Measurements from ENCODE around the gene SH3RF3. TPM values are rescaled to one million over a fixed set of nuclear protein-coding genes. Genes with fewer than 3 reads are reported as not detected.

Gene SH3RF3
- total and polyA plus RNA-seq, 9 of the 15 experiments (the other 6 are each of a cell fraction or from before 2014, with no cell fraction given), result 0.02 TPM; not detected in 8

GRCh38 chr2:109348671-109349502 lies 219.9 kb downstream of the SH3RF3 start:
- no peak for FAIRE-seq
- no peak for DNase-seq (ENCODE audit: extremely low read depth in 1 of 4, low spot score in 3 of 4)
- H2AFZ ChIP-seq (ENCODE audit: low read depth, low read length), result no peak overlapping the region
- no peak overlapping the region for H3K4me2 ChIP-seq (ENCODE audit: insufficient read depth, low read length)
- no peaks in the 10 kb centered on the region for H3K9me3 ChIP-seq (replicated peaks; ENCODE audit: control insufficient read depth, insufficient read depth, low read depth, low read length)
- ChIA-PET CTCF (ENCODE audit: low intra/inter-chr PET ratio) (no interaction called here), POLR2A (interaction anchor here (0.5 kb wide), 1 partner anchor 21 kb away, joined by 3 read pairs; no protein-coding TSS in a partner anchor)
- no peak for ATAC-seq
- TF ChIP-seq ZNF75A (CRISPR knock-in tag; IDR thresholded peaks at IDR 0.05) (no peak), ZNF197 (CRISPR knock-in tag; IDR thresholded peaks at IDR 0.05; ENCODE audit: low read depth) (no peak), BMI1 (IDR thresholded peaks at IDR 0.05; ENCODE audit: low read length) (no peak), ZNF217 (CRISPR knock-in tag; IDR thresholded peaks at IDR 0.05) (no peak)
- peaks cover 12 to 60% of the 10 kb centered on the region in 2 experiments; a peak in 3 of 5 replicates for H3K27me3 ChIP-seq (ENCODE audit: control insufficient read depth in 2 of 2, insufficient read depth in 2 of 2, low read length in 2 of 2)
- no peaks in the 10 kb centered on the region for H3K9me1 ChIP-seq (ENCODE audit: control insufficient read depth, insufficient read depth, low read length)
- no peak overlapping the region for H3K9ac ChIP-seq (ENCODE audit: insufficient read depth in 1 of 2, low read depth in 2 of 2, low read length in 2 of 2)
- no peaks in the 10 kb centered on the region for H3K4me1 ChIP-seq (replicated peaks in 1 of 2; ENCODE audit: control insufficient read depth in 2 of 2, insufficient read depth in 2 of 2, low read length in 2 of 2)
- no peak overlapping the region for H3K27ac ChIP-seq (ENCODE audit: extremely low read depth, low read depth, low read length)
- no TSS peak for BruUV-seq (replicated peaks)
- 1% methylated on average over 11 of the region's 13 CpGs for WGBS (ENCODE audit: insufficient coverage, low coverage, missing lambda C conversion rate)
- H4K20me1 ChIP-seq (replicated peaks; ENCODE audit: control insufficient read depth, insufficient read depth, low read length), result 0 out of 2 replicates have a peak, but pooled peaks cover 4% of the 10 kb centered on the region
- intact Hi-C loops (cut with micrococcal nuclease) (no loop called here), in situ Hi-C loops (cut with MboI) (no loop called here)
- no peak overlapping the region for H3K4me3 ChIP-seq
- no peaks in the 10 kb centered on the region for H3K79me2 ChIP-seq (ENCODE audit: control insufficient read depth, insufficient read depth, low read length)
- H3K36me3 ChIP-seq (ENCODE audit: control insufficient read depth, insufficient read depth, low read length), result no peaks in the 10 kb centered on the region
